Natural killer cell (primary cell): ENCODE measurements around the gene DOK6. TPM values are rescaled to one million over a fixed set of nuclear protein-coding genes. Genes with fewer than 3 reads are reported as not detected.
"Not testable (repeated sequence)": the region's sequence is repeated elsewhere in the genome, so short reads cannot be mapped to it uniquely, and the experiment has no call there.

ENCODE experiments used
- ATAC-seq, 3 donors: fragments of 150-1000 bp in 2 of 3; fragments of 200-7000 bp in 1 of 3; cut with Tn5 transposase; 1 replicate in 1 of 3; 2 replicates in 2 of 3; pipeline ENCODE4 v1.10.0; 2021; ENCODE audit warnings: mild to moderate bottlenecking in 2 of 3, moderate library complexity in 2 of 3
- DNase-seq, 2 donors: peaks; one replicate each; pipeline versions ENCODE4 v3.0.0 to v3.0.0-alpha.2; 2013 to 2021; ENCODE audit warnings: mixed read lengths in 1 of 2
- H3K27ac ChIP-seq: one replicate; pipeline ENCODE4 v1.5.1; 2013; ENCODE audit warnings: mild to moderate bottlenecking, low read length
- H3K27me3 ChIP-seq: one replicate; pipeline ENCODE4 v1.6.1; 2013; ENCODE audit warnings: low read length; ENCODE audit not compliant: control insufficient read depth, insufficient read depth
- H3K36me3 ChIP-seq: one replicate; pipeline ENCODE4 v1.6.1; 2013; ENCODE audit warnings: low read length; ENCODE audit not compliant: control insufficient read depth, insufficient read depth
- H3K4me1 ChIP-seq: one replicate; pipeline ENCODE4 v1.6.1; 2013; ENCODE audit warnings: low read length; ENCODE audit not compliant: control insufficient read depth, insufficient read depth
- H3K4me3 ChIP-seq: one replicate; pipeline ENCODE4 v1.5.1; 2013; ENCODE audit warnings: low read length
- H3K9me3 ChIP-seq: one replicate; pipeline ENCODE4 v1.6.1; 2013; ENCODE audit warnings: low read length; ENCODE audit not compliant: control insufficient read depth, insufficient read depth
- H3K27ac Mint-ChIP-seq, 2 donors: one replicate each; pipeline ENCODE4 v1.8.0; 2022; ENCODE audit warnings: mild to moderate bottlenecking in 2 of 2, mixed read lengths in 2 of 2, moderate library complexity in 1 of 2
- H3K27me3 Mint-ChIP-seq, 2 donors: one replicate each; pipeline ENCODE4 v1.8.0; 2022; ENCODE audit warnings: low read depth in 2 of 2, mixed read lengths in 2 of 2
- H3K36me3 Mint-ChIP-seq: one replicate; pipeline ENCODE4 v1.8.0; 2022; ENCODE audit warnings: mixed read lengths
- H3K4me1 Mint-ChIP-seq, 2 donors: one replicate each; pipeline ENCODE4 v1.8.0; 2022; ENCODE audit warnings: mixed read lengths in 2 of 2
- H3K4me3 Mint-ChIP-seq: one replicate; pipeline ENCODE4 v1.8.0; 2022; ENCODE audit warnings: mild to moderate bottlenecking, moderate library complexity, mixed read lengths
- H3K9me3 Mint-ChIP-seq, 2 donors: one replicate each; pipeline ENCODE4 v1.8.0; 2022; ENCODE audit warnings: mixed read lengths in 2 of 2
- CTCF ChIP-seq: fragments of 200-600 bp; IDR thresholded peaks from one replicate; pipeline ENCODE4 v1.8.0; 2022; ENCODE audit warnings: antibody characterized with exemption
- WGBS: methylation state at CpG from one replicate; pipeline ENCODE4 v1.1.7; 2013; ENCODE audit warnings: missing lambda C conversion rate; ENCODE audit not compliant: insufficient coverage; 5-methylcytosine and 5-hydroxymethylcytosine counted together
- intact Hi-C: fragments of 100-400 bp; cut with micrococcal nuclease; formaldehyde crosslinking; loops from one replicate; pipeline ENCODE4 v1.14.2; 2022
- total RNA-seq, 4 donors: library from RNA; stranded (reverse); fragments of 120-200 nt in 1 of 4; gene quantifications; one replicate each; pipeline versions ENCODE4 v1.2.3 to v1.2.4, GENCODE V29; 2013 to 2022

Gene DOK6
- total RNA-seq, 3 donors from 2014 or later (not counting 1 experiment from before 2014, with no cell fraction given): 0.02 TPM; not detected in 2

- TF ChIP-seq CTCF: no peak
- ATAC-seq (no peak), DNase-seq (no peak)
- 95% methylated on average over 3 of the region's 4 CpGs for WGBS
- H3K36me3 ChIP-seq: peaks cover 14% of the 10 kb centered on the region
- no peak overlapping the region for H3K27ac ChIP-seq
- Mint-ChIP-seq H3K4me3 (no peak overlapping the region), H3K36me3 (peaks cover 22% of the 10 kb centered on the region), H3K27me3 (no peaks in the 10 kb centered on the region), H3K27ac (peak overlapping the region; percentile 32 to 45), H3K9me3 (no peaks in the 10 kb centered on the region), H3K4me1 (peaks cover 5 to 19% of the 10 kb centered on the region in 2 donors)
- H3K27me3 ChIP-seq: no peaks in the 10 kb centered on the region
- H3K4me1 ChIP-seq: no peaks in the 10 kb centered on the region
- no peak overlapping the region for H3K4me3 ChIP-seq
- no peaks in the 10 kb centered on the region for H3K9me3 ChIP-seq
- intact Hi-C loops: no loop called here
These were observed 452.4 kb downstream of the DOK6 start for GRCh38 chr18:69853051-69853450.

- no peaks in the 10 kb centered on the region for H3K9me3 Mint-ChIP-seq
- H3K36me3 Mint-ChIP-seq: peaks cover 22% of the 10 kb centered on the region
- H3K27ac Mint-ChIP-seq: peak overlapping the region; percentile 17 to 36
- H3K4me1 Mint-ChIP-seq: peaks cover 5 to 19% of the 10 kb centered on the region in 2 donors
- H3K27me3 Mint-ChIP-seq: no peaks in the 10 kb centered on the region
- H3K27me3 ChIP-seq: no peaks in the 10 kb centered on the region
- H3K36me3 ChIP-seq: peaks cover 19% of the 10 kb centered on the region
- no peak overlapping the region for H3K4me3 Mint-ChIP-seq
- no peak for TF ChIP-seq CTCF
- WGBS: 91% methylated on average over 1 of the region's 1 CpG
- DNase-seq (no peak), ATAC-seq (no peak)
- no peaks in the 10 kb centered on the region for H3K9me3 ChIP-seq
- H3K4me3 ChIP-seq: no peak overlapping the region
- H3K4me1 ChIP-seq: no peaks in the 10 kb centered on the region
- no peak overlapping the region for H3K27ac ChIP-seq
- intact Hi-C loops: no loop called here
These were observed 453.8 kb downstream of the DOK6 start for GRCh38 chr18:69854455-69854854.

- WGBS: 95% methylated on average over 4 of the region's 5 CpGs
- Mint-ChIP-seq H3K4me3 (no peak overlapping the region), H3K36me3 (peaks cover 26% of the 10 kb centered on the region), H3K9me3 (peaks cover 0 to 2% of the 10 kb centered on the region in 2 donors), H3K4me1 (peaks cover 10 to 12% of the 10 kb centered on the region in 2 donors), H3K27ac (no peak overlapping the region), H3K27me3 (no peaks in the 10 kb centered on the region)
- ATAC-seq: no peak
- Histone ChIP-seq H3K27me3 (no peaks in the 10 kb centered on the region), H3K36me3 (peaks cover 38% of the 10 kb centered on the region), H3K4me1 (no peaks in the 10 kb centered on the region), H3K4me3 (no peak overlapping the region), H3K9me3 (no peaks in the 10 kb centered on the region), H3K27ac (no peak overlapping the region)
- no peak for TF ChIP-seq CTCF
- DNase-seq: no peak
- intact Hi-C loops: no loop called here
These were observed 458.2 kb downstream of the DOK6 start for GRCh38 chr18:69858897-69859296.

GRCh38 chr18:69864802-69865201, 464.1 kb downstream of the DOK6 start:
- intact Hi-C loops, H3K27ac ChIP-seq, H3K27me3 ChIP-seq, DNase-seq, H3K4me3 ChIP-seq, H3K4me3 Mint-ChIP-seq, H3K4me1 ChIP-seq, H3K27me3 Mint-ChIP-seq, ATAC-seq, H3K9me3 Mint-ChIP-seq, H3K9me3 ChIP-seq: not testable (repeated sequence)
- 91% methylated on average over 5 of the region's 6 CpGs for WGBS
- Mint-ChIP-seq H3K27ac (peak overlapping the region; percentile 29 to 75), H3K4me1 (peaks cover 21 to 28% of the 10 kb centered on the region in 2 donors), H3K36me3 (peaks cover 30% of the 10 kb centered on the region)
- H3K36me3 ChIP-seq: peaks cover 65% of the 10 kb centered on the region
